Stimulated activated CD4-positive, alpha-beta T cell treated with anti-CD3 and anti-CD28 coated beads, Interleukin-12 subunit alpha, Interleukin-12 subunit beta, amount 100 ng/mL, for 48 hours (primary cell): ENCODE measurements around the gene ITPR2.
"Not testable (repeated sequence)": the region's sequence is repeated elsewhere in the genome, so short reads cannot be mapped to it uniquely, and the experiment has no call there.

ENCODE experiments used
- DNase-seq, 3 donors: peaks; one replicate each; pipeline ENCODE4 v3.0.0-alpha.2; 2020; ENCODE audit warnings: low read depth in 2 of 3, low spot score in 1 of 3

ITPR2 gene

DNA sequence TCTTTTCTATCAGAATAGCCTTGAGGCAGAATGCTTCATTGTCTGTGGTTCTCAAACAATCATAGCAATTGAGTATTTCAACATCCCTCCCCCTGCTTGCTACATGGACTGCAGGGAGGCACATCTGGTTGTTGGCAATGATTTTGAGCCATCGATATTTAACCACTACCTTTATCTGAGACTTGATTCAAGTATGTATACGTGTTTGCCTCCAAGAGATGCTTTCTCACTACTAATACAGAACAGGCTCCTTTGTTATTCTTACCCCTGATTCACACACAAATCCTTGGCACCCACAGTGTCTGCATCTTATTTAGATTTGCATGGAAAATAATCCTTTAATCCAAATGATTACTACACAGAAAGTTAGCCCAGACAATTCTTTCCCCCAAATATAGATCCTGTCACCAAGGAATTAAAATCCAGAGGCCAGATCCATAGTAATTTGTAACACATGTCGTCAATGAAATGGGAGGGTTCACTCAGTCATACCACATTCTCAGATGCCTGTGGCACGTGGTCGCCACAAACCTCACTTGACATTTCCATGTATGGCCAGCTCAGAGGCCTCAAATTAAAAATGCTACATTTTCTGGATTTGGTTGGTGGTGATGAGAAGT, 199.3 kb downstream of the ITPR2 start:
- no peak for DNase-seq

DNA sequence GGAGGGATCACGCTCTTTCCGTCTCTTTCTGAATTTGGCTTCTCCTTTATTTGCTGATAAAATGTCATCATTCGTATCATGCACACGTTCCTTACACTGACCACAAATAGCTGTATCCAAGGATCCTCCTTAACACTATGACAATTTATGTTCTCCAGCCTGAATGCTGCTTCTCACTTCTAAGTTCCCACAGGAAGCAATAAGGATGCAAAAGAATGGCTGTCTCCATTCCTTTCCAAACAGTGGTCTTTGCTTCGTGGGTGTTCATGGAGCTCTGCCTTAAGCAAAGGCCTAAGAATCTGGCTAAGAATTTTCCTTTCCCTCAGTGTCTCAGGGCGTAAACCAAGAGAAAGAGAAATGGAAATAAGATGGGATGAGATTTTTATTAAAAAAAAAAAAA, 200.2 kb downstream of the ITPR2 start:
- no peak for DNase-seq

GRCh38 chr12:26631846-26632245, 201.1 kb downstream of the ITPR2 start:
- DNase-seq = no peak

DNA sequence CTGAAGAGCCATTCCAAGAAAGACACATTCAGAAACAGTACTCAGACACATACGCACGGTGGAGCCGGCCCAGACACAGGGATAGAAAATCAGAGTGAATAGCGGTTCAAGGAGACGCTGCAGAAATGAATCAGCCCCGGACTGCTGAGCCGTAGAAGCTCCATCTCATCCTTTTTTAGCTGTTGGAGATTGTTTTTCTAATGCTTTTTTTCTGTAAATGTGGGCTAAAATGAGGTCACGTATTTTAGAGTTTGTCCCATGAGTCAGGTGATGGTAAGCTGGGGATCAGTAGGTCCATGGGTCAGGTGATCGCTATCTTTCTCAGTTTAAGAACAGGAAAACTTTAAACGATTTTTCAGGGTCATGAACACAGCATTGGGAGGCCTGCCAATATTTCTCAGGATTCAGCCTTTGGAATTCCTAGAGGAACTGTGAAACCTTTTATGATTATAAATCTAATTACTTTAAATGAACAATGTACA, 202.4 kb downstream of the ITPR2 start:
- no peak for DNase-seq

DNA sequence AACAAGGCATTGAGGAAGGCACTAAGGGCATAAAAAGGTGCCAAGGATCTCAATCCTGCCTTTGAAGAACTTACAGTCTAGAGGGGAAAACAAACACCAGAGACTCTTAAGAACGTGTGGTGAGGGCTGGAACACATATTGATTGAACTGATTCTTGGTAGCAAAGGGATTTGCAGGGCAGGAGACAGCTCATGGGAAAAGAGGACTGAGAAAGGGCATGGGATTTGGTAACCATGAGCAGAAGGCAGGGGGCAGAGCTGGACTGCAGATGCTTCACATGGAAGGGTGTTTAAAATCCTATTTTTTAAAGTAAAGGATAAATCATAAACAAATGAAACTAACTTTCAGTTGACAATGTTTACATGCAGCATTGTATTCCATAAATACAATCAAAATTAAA, 203.1 kb downstream of the ITPR2 start:
- DNase-seq = no peak

DNA sequence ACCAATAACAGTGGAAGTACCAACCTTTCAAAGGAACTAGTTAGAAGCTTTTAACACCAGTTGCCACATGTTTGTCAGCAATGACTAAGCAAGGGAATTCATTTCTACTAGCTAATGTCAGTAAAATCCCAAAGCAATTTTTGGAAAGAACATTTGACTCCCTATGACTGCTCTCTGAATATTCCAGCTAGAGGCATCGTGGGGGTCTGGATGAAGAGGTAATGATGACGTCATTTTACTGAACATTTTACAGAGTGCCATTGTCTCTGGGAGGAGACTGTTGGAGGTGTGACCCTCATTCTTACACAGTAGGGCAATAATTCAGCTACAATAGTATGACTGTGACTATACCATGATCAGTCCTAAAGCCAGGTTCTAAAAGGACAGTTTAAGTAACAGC, 204.8 kb downstream of the ITPR2 start:
- no peak for DNase-seq

DNA sequence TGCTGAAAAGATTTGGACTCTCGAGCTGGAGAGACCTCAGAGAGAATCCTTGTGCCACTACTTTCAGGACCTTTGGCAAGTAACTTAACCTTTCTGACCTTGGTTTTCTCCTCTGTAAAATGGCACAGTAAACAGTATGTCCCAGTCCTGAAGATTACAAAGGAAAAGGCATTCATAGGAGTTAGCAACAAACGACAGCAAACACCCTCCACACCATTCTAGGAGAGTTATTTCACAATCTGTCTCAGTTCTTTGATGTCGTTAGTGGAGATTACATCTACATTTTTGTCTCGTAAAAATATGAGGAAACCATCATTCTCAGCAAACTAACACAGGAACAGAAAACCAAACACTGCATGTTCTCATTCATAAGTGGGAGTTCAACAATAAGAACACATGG, 205.7 kb downstream of the ITPR2 start:
- no peak for DNase-seq

GRCh38 chr12:26623136-26623535, 209.9 kb downstream of the ITPR2 start:
- DNase-seq = no peak

DNA sequence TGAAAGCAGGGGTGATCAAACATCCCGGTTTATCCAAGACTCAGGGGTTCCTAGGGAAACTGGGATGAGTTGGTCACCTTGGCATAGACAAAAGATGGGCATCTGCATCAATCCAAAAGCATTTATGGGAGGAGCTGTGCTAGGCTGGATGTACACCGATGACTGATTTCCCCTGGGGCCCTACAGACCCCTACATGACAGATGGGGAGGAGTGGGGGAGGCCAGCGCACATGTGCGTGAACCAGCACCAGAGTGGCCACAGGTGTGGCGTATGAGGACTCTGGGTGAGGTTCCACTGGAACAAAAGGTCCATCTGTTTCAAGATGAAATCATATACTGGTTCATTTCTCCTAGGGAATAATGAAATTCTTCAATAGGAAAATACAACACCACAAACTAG, 210.4 kb downstream of the ITPR2 start:
- DNase-seq = no peak

GRCh38 chr12:26621932-26622331, 211.1 kb downstream of the ITPR2 start:
- DNase-seq = no peak

DNA sequence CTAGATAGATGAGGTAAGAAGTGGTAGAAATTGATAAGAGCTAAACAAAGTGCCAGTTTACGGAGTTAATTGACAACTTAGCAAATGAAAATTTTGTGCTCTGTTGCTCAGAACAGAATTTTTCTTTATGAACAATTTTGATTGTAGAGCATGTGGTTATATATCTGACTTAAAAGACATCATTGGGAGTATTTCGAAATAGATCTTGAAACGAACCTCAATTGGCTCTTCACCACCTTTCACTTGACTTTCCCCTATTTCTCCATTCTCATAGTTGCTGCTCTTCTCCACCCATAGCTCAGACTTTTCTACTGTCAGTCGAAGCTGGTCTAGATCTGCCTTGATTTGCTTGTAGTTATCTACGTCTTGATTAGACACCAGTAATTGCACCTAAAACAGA, 212.1 kb downstream of the ITPR2 start:
- DNase-seq = no peak

- DNase-seq = no peak
Measured at GRCh38 chr12:26617513-26617912, 215.5 kb downstream of the ITPR2 start.

GRCh38 chr12:26614011-26614616, 218.9 kb downstream of the ITPR2 start:
- DNase-seq = peak in 1 of 3 donors; percentile 16

GRCh38 chr12:26612203-26612602, 220.8 kb downstream of the ITPR2 start:
- DNase-seq = no peak

GRCh38 chr12:26611598-26611997, 221.4 kb downstream of the ITPR2 start:
- no peak for DNase-seq

DNA sequence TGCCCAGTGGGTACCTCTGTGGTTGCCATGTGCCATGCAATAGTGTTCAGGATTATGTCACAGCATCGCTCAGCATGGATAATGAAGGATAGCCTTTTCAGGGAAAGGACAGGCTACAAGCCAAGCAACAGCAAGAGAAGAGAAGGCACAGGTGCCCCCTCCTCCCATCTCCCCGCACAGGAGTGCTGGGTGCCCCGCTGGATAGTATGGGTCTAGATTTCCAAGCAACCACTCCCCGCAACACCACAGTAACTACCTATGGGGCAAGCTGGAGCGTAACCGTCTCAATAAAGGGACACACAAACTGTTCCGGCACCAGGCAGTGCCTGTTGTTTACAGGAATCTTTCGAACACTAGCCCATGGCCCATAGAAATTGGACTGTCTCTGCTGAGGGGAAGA, 222.2 kb downstream of the ITPR2 start:
- no peak for DNase-seq

GRCh38 chr12:26609986-26610385, 223.0 kb downstream of the ITPR2 start:
- DNase-seq = no peak

- no peak for DNase-seq
Measured at GRCh38 chr12:26608706-26609105, 224.3 kb downstream of the ITPR2 start.

DNA sequence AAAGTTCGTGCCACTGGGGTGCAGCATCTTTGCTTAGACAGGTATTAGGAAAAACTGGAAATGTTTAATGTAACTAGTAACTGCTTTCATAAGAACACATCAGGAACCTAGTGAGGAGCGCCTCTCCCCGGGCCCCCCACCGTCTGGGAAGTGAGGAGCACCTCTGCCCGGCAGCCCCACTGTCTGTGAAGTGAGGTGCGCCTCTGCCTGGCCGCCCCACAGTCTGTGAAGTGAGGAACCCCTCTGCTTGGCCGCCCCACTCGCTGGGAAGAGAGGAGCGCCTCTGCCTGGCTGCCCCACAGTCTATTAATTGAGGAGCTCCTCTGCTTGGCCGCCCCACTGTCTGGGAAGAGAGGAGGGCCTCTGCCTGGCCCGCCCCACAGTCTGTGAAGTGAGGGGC, 224.7 kb downstream of the ITPR2 start:
- DNase-seq = no peak

GRCh38 chr12:26606911-26607310, 226.1 kb downstream of the ITPR2 start:
- DNase-seq = no peak

DNA sequence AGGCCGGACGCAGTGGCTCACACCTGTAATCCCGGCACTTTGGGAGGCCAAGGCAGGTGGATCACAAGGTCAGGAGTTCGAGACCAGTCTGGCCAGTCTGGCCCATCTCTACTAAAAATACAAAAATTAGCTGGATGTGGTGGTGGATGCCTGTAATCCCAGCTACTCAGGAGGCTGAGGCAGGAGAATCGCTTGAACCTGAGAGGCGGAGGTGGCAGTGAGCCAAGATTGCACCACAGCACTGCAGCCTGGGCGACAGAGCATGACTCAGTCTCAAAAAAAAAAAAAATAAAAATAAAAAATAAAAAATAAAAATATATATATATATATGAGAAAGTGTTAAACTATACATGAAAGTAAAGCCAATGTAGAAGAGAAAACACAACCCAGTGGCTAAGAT, 228.2 kb downstream of the ITPR2 start:
- DNase-seq = not testable (repeated sequence)

- DNase-seq = no peak
Measured at GRCh38 chr12:26599096-26599695, 233.8 kb downstream of the ITPR2 start.

GRCh38 chr12:26595806-26596205, 237.2 kb downstream of the ITPR2 start:
- no peak for DNase-seq
